Thoracic aorta (tissue), 2 donors: ENCODE results near the gene CNTNAP2. TPM values are rescaled to one million over a fixed set of nuclear protein-coding genes. Genes with fewer than 3 reads are reported as not detected.

ENCODE experiments used
- ATAC-seq: fragments of 150-250 bp; one replicate; pipeline ENCODE4 v1.8.0; 2017; ENCODE audit warnings: low read depth; ENCODE audit not compliant: insufficient number of reproducible peaks, low FRiP score
- DNase-seq: peaks from one replicate; pipeline ENCODE4 v3.0.0-alpha.2; 2020; ENCODE audit warnings: low spot score
- H3K27ac ChIP-seq, 2 donors: fragments of 200-600 bp; sonication (generic); 1 replicate in 1 of 2; 2 replicates in 1 of 2; pipeline ENCODE4 v1.5.1; 2016; ENCODE audit warnings: mild to moderate bottlenecking in 2 of 2, moderate library complexity in 2 of 2
- H3K27me3 ChIP-seq: fragments of 200-600 bp; sonication (generic); replicated peaks from 2 replicates; pipeline ENCODE4 v1.6.0; 2016; ENCODE audit warnings: mild to moderate bottlenecking; ENCODE audit not compliant: insufficient read depth
- H3K36me3 ChIP-seq: fragments of 200-600 bp; sonication (generic); one replicate; pipeline ENCODE4 v1.5.1; 2016
- H3K4me1 ChIP-seq, 2 donors: fragments of 200-600 bp; sonication (generic); 1 replicate in 1 of 2; 2 replicates in 1 of 2; pipeline versions ENCODE4 v1.5.1 to v1.6.0; 2016; ENCODE audit warnings: low read depth in 2 of 2, mild to moderate bottlenecking in 1 of 2; ENCODE audit not compliant: control insufficient read depth in 1 of 2
- H3K4me3 ChIP-seq: fragments of 200-600 bp; sonication (generic); 2 replicates; pipeline ENCODE4 v1.5.1; 2016; ENCODE audit warnings: mild to moderate bottlenecking
- H3K9me3 ChIP-seq: fragments of 200-600 bp; sonication (generic); 2 replicates; pipeline ENCODE4 v1.5.1; 2016
- CTCF ChIP-seq: fragments of 200-600 bp; sonication (generic); IDR thresholded peaks from one replicate; pipeline ENCODE4 v1.5.1; 2019; ENCODE audit warnings: antibody characterized with exemption
- total RNA-seq, 2 donors: library from RNA; depleted of rRNA; stranded (reverse); fragments of >200 nt; gene quantifications; one replicate each; pipeline versions ENCODE4 v1.1.0 to v1.2.3, GENCODE V29; 2016

CNTNAP2 gene
- total RNA-seq, 2 donors from 2014 or later: not detected

DNA sequence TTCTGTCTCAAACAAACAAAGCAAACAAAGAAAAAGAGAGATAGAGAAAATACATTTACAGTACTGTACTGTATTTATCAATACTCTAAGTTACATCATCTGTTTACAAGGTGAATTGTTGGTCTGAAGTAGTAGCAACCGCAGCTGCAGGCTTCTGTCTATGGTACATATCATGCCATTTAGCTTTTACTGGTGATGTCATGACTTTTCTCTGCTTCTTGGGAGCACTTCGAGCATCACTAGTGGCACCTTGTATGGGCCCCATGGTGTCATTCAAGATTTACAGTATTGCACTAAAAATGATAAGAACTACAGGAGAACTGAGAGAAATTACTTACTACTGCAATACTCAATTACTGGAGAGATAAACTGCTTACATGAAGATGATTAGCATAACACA, 826.9 kb downstream of the CNTNAP2 start:
- no peak for ATAC-seq
- Histone ChIP-seq H3K4me3 (no peak overlapping the region), H3K4me1 (no peaks in the 10 kb centered on the region), H3K36me3 (no peaks in the 10 kb centered on the region), H3K9me3 (no peaks in the 10 kb centered on the region), H3K27me3 (no peaks in the 10 kb centered on the region), H3K27ac (no peak overlapping the region)
- TF ChIP-seq CTCF: no peak
- DNase-seq: no peak

DNA sequence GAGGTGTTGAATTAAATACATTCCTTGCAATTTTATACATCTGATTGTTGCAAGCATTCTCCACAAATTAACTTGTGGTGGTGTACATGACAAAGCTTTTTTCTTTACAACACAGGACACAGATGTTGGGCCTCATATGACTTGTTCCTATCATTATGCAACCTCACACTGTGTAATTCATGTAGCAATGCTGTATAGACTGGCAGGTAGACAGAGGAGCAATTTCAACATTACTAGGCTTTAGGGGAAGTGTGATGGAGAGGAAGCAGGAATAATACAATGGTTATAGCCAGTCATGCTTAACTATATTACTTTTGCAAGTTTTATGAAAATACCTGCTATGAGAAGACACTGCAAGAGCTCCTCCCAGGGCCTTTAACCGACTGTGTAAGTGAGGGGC, 832.1 kb downstream of the CNTNAP2 start:
- H3K4me3 ChIP-seq: no peak overlapping the region
- H3K9me3 ChIP-seq: no peaks in the 10 kb centered on the region
- no peak for TF ChIP-seq CTCF
- no peaks in the 10 kb centered on the region for H3K36me3 ChIP-seq
- ATAC-seq: no peak
- no peaks in the 10 kb centered on the region for H3K4me1 ChIP-seq
- H3K27ac ChIP-seq: no peak overlapping the region
- DNase-seq: no peak
- H3K27me3 ChIP-seq: no peaks in the 10 kb centered on the region

DNA sequence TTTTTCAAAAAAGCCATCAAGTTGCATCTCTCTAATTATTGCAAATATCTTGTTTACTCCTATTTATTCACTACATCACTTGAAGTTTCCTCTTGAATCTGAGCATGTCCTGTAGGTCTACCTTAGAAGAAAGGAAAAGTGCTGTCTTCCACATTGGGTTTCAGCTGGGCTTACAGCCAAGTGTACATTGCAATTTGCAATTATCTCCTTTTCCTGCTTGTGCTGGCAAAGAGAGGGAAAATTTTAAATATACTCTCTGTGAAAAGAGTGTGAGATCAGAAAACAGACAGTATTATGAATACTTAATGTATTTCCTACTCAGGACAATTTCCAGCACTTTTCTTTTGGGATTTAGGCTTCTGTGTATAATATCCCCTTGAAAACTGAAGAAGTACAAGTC, 839.7 kb downstream of the CNTNAP2 start:
- Histone ChIP-seq H3K27me3 (no peaks in the 10 kb centered on the region), H3K9me3 (no peaks in the 10 kb centered on the region), H3K4me1 (peaks cover 0 to 7% of the 10 kb centered on the region in 2 donors), H3K27ac (no peak overlapping the region), H3K36me3 (no peaks in the 10 kb centered on the region), H3K4me3 (no peak overlapping the region)
- no peak for TF ChIP-seq CTCF
- DNase-seq: no peak
- ATAC-seq: no peak

DNA sequence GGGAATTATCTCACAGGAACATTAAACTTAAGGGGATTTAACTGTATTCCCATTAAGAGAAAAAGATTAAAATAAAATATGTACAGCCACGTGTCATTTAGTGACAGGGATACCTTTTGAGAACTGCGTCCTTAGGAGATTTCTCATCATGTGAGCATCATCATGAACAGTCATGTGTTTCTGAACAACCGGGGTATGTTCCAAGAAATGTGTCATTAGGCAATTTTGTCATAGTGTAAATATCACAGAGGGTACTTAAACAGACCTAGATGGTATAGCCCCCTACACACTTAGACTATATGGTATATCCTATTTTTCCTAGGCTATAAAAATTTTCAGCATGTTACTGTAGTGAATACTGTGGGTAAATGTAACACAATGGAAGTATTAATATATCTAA, 840.3 kb downstream of the CNTNAP2 start:
- ATAC-seq: no peak
- Histone ChIP-seq H3K4me1 (peaks cover 0 to 13% of the 10 kb centered on the region in 2 donors), H3K27me3 (no peaks in the 10 kb centered on the region), H3K9me3 (no peaks in the 10 kb centered on the region), H3K36me3 (no peaks in the 10 kb centered on the region), H3K27ac (no peak overlapping the region), H3K4me3 (no peak overlapping the region)
- DNase-seq: no peak
- no peak for TF ChIP-seq CTCF

DNA sequence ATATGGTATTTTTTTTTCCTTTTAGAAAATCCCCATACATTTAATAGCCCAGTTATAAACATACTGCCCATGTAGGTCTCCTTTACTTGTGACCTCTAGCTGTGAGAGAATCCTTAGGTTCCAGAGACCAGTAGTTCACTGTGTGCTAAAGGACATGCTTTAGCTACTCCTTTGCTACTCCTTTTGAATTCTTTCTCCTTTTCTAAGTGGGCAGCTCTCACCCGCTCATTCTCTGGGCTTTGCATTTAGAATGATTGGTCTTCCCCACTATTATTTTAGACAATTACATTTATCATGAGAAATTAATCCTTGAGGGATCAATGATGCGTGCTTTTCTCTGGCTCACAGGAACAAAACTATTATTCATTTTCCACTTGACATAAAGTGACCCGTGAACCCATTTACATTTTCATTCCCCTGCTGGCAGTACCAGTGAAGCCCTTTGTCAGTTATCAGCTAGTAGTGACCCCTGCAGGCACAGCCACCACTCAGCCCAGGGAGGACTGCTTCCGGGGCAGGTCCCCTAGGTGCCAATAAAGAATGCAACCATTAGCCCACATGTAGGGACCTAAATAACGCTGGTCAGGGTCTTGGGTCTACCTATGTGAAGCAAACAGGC, 844.3 kb downstream of the CNTNAP2 start:
- Histone ChIP-seq H3K9me3 (no peaks in the 10 kb centered on the region), H3K4me3 (peak overlapping the region; percentile 41), H3K27ac (peak overlapping the region; percentile 11 to 58), H3K27me3 (no peaks in the 10 kb centered on the region), H3K4me1 (peaks cover 0 to 20% of the 10 kb centered on the region in 2 donors), H3K36me3 (no peaks in the 10 kb centered on the region)
- ATAC-seq: no peak
- TF ChIP-seq CTCF: no peak
- no peak for DNase-seq
